Measurements from ENCODE around the gene DNAJC11.

DNAJC11 gene

GRCh38 chr1:6627031-6627430 is 74.6 kb downstream of the DNAJC11 start:
- H3K27ac ChIP-seq: no peak overlapping the region
- peaks cover 46% of the 10 kb centered on the region for H3K36me3 ChIP-seq
- TF ChIP-seq CTCF (IDR thresholded peaks at IDR 0.05): no peak
- H3K9me3 ChIP-seq: no peaks in the 10 kb centered on the region
- no peaks in the 10 kb centered on the region for H3K27me3 ChIP-seq
- no peak overlapping the region for H3K4me3 ChIP-seq (ENCODE audit: low read depth in 1 of 2, low read length in 1 of 2)
- peaks cover 13 to 17% of the 10 kb centered on the region in 2 experiments for H3K4me1 ChIP-seq (ENCODE audit: control insufficient read depth in 1 of 2, insufficient read depth in 1 of 2, low read depth in 1 of 2, low read length in 1 of 2)

- Histone ChIP-seq H3K36me3 (peaks cover 46% of the 10 kb centered on the region), H3K4me3 (ENCODE audit: low read depth in 1 of 2, low read length in 1 of 2) (peak overlapping the region; percentile 69 to 74), H3K9me3 (no peaks in the 10 kb centered on the region), H3K27ac (peak overlapping the region; percentile 69), H3K27me3 (no peaks in the 10 kb centered on the region), H3K4me1 (ENCODE audit: control insufficient read depth in 1 of 2, insufficient read depth in 1 of 2, low read depth in 1 of 2, low read length in 1 of 2) (peaks cover 13 to 17% of the 10 kb centered on the region in 2 experiments)
- TF ChIP-seq CTCF (IDR thresholded peaks at IDR 0.05): no peak
Measured at GRCh38 chr1:6625584-6626149, 75.9 kb downstream of the DNAJC11 start.

GRCh38 chr1:6624710-6625583 is 76.7 kb downstream of the DNAJC11 start, which contains the start of gene THAP3:
THAP3 (plus strand) TSS chr1:6624868; CDS start chr1:6625219, 351 bp downstream.
- Histone ChIP-seq H3K27ac (peak within 1 kb of the TSS; percentile 69), H3K4me1 (ENCODE audit: control insufficient read depth in 1 of 2, insufficient read depth in 1 of 2, low read depth in 1 of 2, low read length in 1 of 2) (peaks cover 13 to 17% of the 10 kb centered on the region in 2 experiments), H3K27me3 (no peaks in the 10 kb centered on the region), H3K9me3 (no peaks in the 10 kb centered on the region), H3K4me3 (ENCODE audit: low read depth in 1 of 2, low read length in 1 of 2) (peak within 1 kb of the TSS; percentile 69 to 74), H3K36me3 (peaks cover 45% of the 10 kb centered on the region)
- TF ChIP-seq CTCF (IDR thresholded peaks at IDR 0.05): peak; percentile 81

GRCh38 chr1:6623269-6623965 is 78.2 kb downstream of the DNAJC11 start:
- H3K4me1 ChIP-seq (ENCODE audit: control insufficient read depth in 1 of 2, insufficient read depth in 1 of 2, low read depth in 1 of 2, low read length in 1 of 2): peaks cover 13 to 17% of the 10 kb centered on the region in 2 experiments
- no peak overlapping the region for H3K27ac ChIP-seq
- no peak for TF ChIP-seq CTCF (IDR thresholded peaks at IDR 0.05)
- H3K27me3 ChIP-seq: no peaks in the 10 kb centered on the region
- no peaks in the 10 kb centered on the region for H3K9me3 ChIP-seq
- no peak overlapping the region for H3K4me3 ChIP-seq (ENCODE audit: low read depth in 1 of 2, low read length in 1 of 2)
- peaks cover 37% of the 10 kb centered on the region for H3K36me3 ChIP-seq

GRCh38 chr1:6622396-6623152 is 79.0 kb downstream of the DNAJC11 start:
- H3K27me3 ChIP-seq: no peaks in the 10 kb centered on the region
- TF ChIP-seq CTCF (IDR thresholded peaks at IDR 0.05): no peak
- no peaks in the 10 kb centered on the region for H3K9me3 ChIP-seq
- H3K27ac ChIP-seq: no peak overlapping the region
- H3K4me1 ChIP-seq (ENCODE audit: control insufficient read depth in 1 of 2, insufficient read depth in 1 of 2, low read depth in 1 of 2, low read length in 1 of 2): peaks cover 13 to 17% of the 10 kb centered on the region in 2 experiments
- peaks cover 30% of the 10 kb centered on the region for H3K36me3 ChIP-seq
- no peak overlapping the region for H3K4me3 ChIP-seq (ENCODE audit: low read depth in 1 of 2, low read length in 1 of 2)
